Measurements from ENCODE around the gene BAIAP3.

BAIAP3 gene

GRCh38 chr16:1335996-1336395 lies 2.6 kb downstream of the BAIAP3 start:
- POLR2A ChIA-PET: no interaction called here
- CTCF ChIA-PET: interaction anchor here (0.9 kb wide), 1 partner anchor 35 kb away, joined by 3 read pairs; no protein-coding TSS in a partner anchor
- no peak for TF ChIP-seq CTCF (IDR thresholded peaks at IDR 0.05; ENCODE audit: insufficient read depth, low read length, missing control alignments)
- no peak for DNase-seq (ENCODE audit: low read depth, low spot score)
- H3K4me3 ChIP-seq (ENCODE audit: low read depth, low read length): no peak overlapping the region

GRCh38 chr16:1336619-1337018 lies 3.2 kb downstream of the BAIAP3 start:
- ChIA-PET CTCF (no interaction called here), POLR2A (no interaction called here)
- no peak for TF ChIP-seq CTCF (IDR thresholded peaks at IDR 0.05; ENCODE audit: insufficient read depth, low read length, missing control alignments)
- no peak overlapping the region for H3K4me3 ChIP-seq (ENCODE audit: low read depth, low read length)
- no peak for DNase-seq (ENCODE audit: low read depth, low spot score)

GRCh38 chr16:1337486-1337885 lies 4.0 kb downstream of the BAIAP3 start:
- ChIA-PET CTCF (interaction anchor here (0.6 to 0.8 kb wide), 2 partner anchors 8 to 14 kb away, joined by 3 read pairs; no protein-coding TSS in a partner anchor), POLR2A (no interaction called here)
- H3K4me3 ChIP-seq (ENCODE audit: low read depth, low read length): no peak overlapping the region
- DNase-seq (ENCODE audit: low read depth, low spot score): no peak
- no peak for TF ChIP-seq CTCF (IDR thresholded peaks at IDR 0.05; ENCODE audit: insufficient read depth, low read length, missing control alignments)

- H3K4me3 ChIP-seq (ENCODE audit: low read depth, low read length): no peak overlapping the region
- ChIA-PET POLR2A (no interaction called here), CTCF (no interaction called here)
- TF ChIP-seq CTCF (IDR thresholded peaks at IDR 0.05; ENCODE audit: insufficient read depth, low read length, missing control alignments): peak; percentile 30
- DNase-seq (ENCODE audit: low read depth, low spot score): no peak
These were observed 4.8 kb downstream of the BAIAP3 start for GRCh38 chr16:1338119-1338730.

- TF ChIP-seq CTCF (IDR thresholded peaks at IDR 0.05; ENCODE audit: insufficient read depth, low read length, missing control alignments): no peak
- CTCF ChIA-PET: no interaction called here
- POLR2A ChIA-PET: no interaction called here
- no peak overlapping the region for H3K4me3 ChIP-seq (ENCODE audit: low read depth, low read length)
- DNase-seq (ENCODE audit: low read depth, low spot score): no peak
These were observed 5.6 kb downstream of the BAIAP3 start for GRCh38 chr16:1338855-1339675.

- TF ChIP-seq CTCF (IDR thresholded peaks at IDR 0.05; ENCODE audit: insufficient read depth, low read length, missing control alignments): no peak
- CTCF ChIA-PET: no interaction called here
- POLR2A ChIA-PET: interaction anchor here (0.6 kb wide), 1 partner anchor 14 kb away, joined by 3 read pairs; no protein-coding TSS in a partner anchor
- DNase-seq (ENCODE audit: low read depth, low spot score): no peak
- no peak overlapping the region for H3K4me3 ChIP-seq (ENCODE audit: low read depth, low read length)
These were observed 7.5 kb downstream of the BAIAP3 start for GRCh38 chr16:1340730-1341494.
